HepG2 (cell line): ENCODE measurements around the gene TMEM107. TPM values are rescaled to one million over a fixed set of nuclear protein-coding genes. Genes with fewer than 3 reads are reported as not detected.

Source experiments
- MAFK ChIP-seq, 2 experiments: IDR thresholded peaks in 1 of 2; conservative IDR thresholded peaks in 1 of 2; 2 replicates each; pipeline ENCODE4 v1.6.1; 2011; ENCODE audit warnings: improper control_type of control experiment in 2 of 2, low read length in 2 of 2
- SIN3A ChIP-seq: IDR thresholded peaks from 2 replicates; pipeline ENCODE4 v1.6.1; 2011; ENCODE audit warnings: low read depth, mild to moderate bottlenecking, control low read depth, low read length, borderline replicate concordance
- SYNCRIP ChIP-seq: fragments of 200-400 bp; formaldehyde crosslinking; IDR thresholded peaks from 2 replicates; pipeline ENCODE4 v1.6.1; 2018; ENCODE audit warnings: mild to moderate bottlenecking, low read depth, low read length; ENCODE audit not compliant: insufficient read depth
- ZFP41 ChIP-seq: sonication (generic); formaldehyde crosslinking; IDR thresholded peaks from 2 replicates; pipeline ENCODE4 v1.4.0; 2020; ENCODE audit warnings: mild to moderate bottlenecking, missing genetic modification reagents, borderline replicate concordance
- ZNF335 ChIP-seq: sonication (generic); formaldehyde crosslinking; IDR thresholded peaks from 2 replicates; pipeline ENCODE4 v1.4.0; 2020; ENCODE audit warnings: missing genetic modification reagents
- ZNF496 ChIP-seq: sonication (generic); formaldehyde crosslinking; IDR thresholded peaks from 2 replicates; pipeline ENCODE4 v1.8.1; 2023; ENCODE audit warnings: mild to moderate bottlenecking, moderate library complexity, missing genetic modification reagents; ENCODE audit not compliant: insufficient replicate concordance
- ZNF558 ChIP-seq: sonication (generic); formaldehyde crosslinking; IDR thresholded peaks from 2 replicates; pipeline ENCODE4 v1.9.0; 2022; ENCODE audit warnings: mild to moderate bottlenecking, missing genetic modification reagents, borderline replicate concordance
- ZNF772 ChIP-seq: sonication (generic); formaldehyde crosslinking; IDR thresholded peaks from 2 replicates; pipeline ENCODE4 v1.5.0; 2020; ENCODE audit warnings: mild to moderate bottlenecking, missing genetic modification reagents
- polyA plus RNA-seq, 8 experiments: library from polyadenylated mRNA; depleted of rRNA in 3 of 8; stranded (reverse) in 7 of 8; unstranded in 1 of 8; fragments of >200 nt; fragmentation: Illumina TruSeq in 4 of 8; extraction: Trizol in 4 of 8; gene quantifications; 2 replicates each; pipeline versions ENCODE4 v1.2.1 to v1.2.3, GENCODE V29; 2011 to 2016; ENCODE audit warnings: low read depth in 4 of 8, missing spikeins in 1 of 8, mixed read lengths in 1 of 8; ENCODE audit not compliant: insufficient read depth in 1 of 8
- total RNA-seq, 5 experiments: library from RNA; depleted of rRNA; stranded (reverse); fragments of >200 nt; fragmentation: Illumina TruSeq; extraction: Trizol; gene quantifications; 2 replicates each; pipeline ENCODE4 v1.2.3, GENCODE V29; 2016; ENCODE audit warnings: low read depth in 1 of 5
- TF ChIP-seq, protein P1 (sequence below): IDR thresholded peaks from 2 replicates; pipeline ENCODE4 v1.6.1; 2016; ENCODE audit warnings: low read depth
- TF ChIP-seq, protein P2 (sequence below): sonication (generic); formaldehyde crosslinking; IDR thresholded peaks from 2 replicates; pipeline ENCODE4 v1.4.0; 2020; ENCODE audit warnings: mild to moderate bottlenecking, low read depth, missing genetic modification reagents
- TF ChIP-seq, protein P3 (sequence below): sonication (generic); formaldehyde crosslinking; IDR thresholded peaks from 2 replicates; pipeline ENCODE4 v1.8.1; 2023; ENCODE audit warnings: mild to moderate bottlenecking, missing genetic modification reagents
- TF ChIP-seq, protein P4 (sequence below): IDR thresholded peaks from 2 replicates; pipeline ENCODE4 v1.6.1; 2016
- TF ChIP-seq, protein P5 (sequence below), 2 experiments: sonication (generic) in 1 of 2; formaldehyde crosslinking in 1 of 2; IDR thresholded peaks; 2 replicates each; pipeline versions ENCODE4 v1.4.0 to v1.6.1; 2018 to 2020; ENCODE audit warnings: missing genetic modification reagents in 2 of 2, borderline replicate concordance in 1 of 2, low read depth in 1 of 2, mild to moderate bottlenecking in 1 of 2, missing biosample characterization in 1 of 2
- TF ChIP-seq, protein P6 (sequence below): sonication (generic); formaldehyde crosslinking; IDR thresholded peaks from 2 replicates; pipeline ENCODE4 v1.4.0; 2020; ENCODE audit warnings: mild to moderate bottlenecking, missing genetic modification reagents
- TF ChIP-seq, protein P7 (sequence below): sonication (generic); formaldehyde crosslinking; IDR thresholded peaks from 2 replicates; pipeline ENCODE4 v1.8.1; 2022; ENCODE audit warnings: low read depth, mild to moderate bottlenecking, missing genetic modification reagents

Gene TMEM107
- total and polyA plus RNA-seq, 2 of the 13 experiments (the other 11 are each of a cell fraction or from before 2014, with no cell fraction given) = 7.2 to 15.3 TPM

DNA sequence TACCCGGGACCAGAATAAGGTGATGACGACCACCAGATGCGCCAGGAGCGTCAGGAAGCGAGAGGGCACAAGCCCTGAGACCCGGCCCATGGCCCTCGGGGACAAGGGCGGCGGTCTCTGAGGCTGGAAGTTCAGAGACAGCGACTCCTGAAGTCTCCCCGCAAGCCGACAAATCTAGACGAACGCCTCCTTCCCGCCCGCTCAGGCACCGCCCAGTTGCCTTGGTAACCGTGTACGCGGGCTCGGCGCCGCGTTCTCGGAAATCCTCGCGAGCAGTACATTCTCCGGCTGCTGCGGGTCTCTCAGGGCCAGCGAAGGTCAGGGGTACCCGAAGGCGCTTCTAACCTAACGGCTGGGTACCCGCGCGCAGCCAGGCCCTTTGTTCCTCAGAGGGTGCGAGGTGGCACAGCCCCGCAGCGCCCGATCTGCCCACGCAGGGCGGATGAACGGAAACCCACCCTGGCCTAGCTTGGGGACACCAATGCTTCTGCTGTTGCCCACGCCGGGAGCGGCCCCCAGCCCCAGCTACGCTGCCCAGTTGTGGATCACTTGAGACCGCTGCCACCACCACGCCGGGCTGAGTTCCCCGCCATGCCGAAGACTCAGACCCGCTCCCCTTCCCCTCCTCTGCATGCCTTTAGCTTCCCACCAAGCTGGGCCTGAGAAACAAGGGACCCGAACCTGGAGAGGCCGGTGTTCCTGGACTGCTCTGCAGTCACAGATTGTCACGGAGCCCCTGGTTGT, at the start of gene TMEM107 (continued):
- TF ChIP-seq, protein P1, sequence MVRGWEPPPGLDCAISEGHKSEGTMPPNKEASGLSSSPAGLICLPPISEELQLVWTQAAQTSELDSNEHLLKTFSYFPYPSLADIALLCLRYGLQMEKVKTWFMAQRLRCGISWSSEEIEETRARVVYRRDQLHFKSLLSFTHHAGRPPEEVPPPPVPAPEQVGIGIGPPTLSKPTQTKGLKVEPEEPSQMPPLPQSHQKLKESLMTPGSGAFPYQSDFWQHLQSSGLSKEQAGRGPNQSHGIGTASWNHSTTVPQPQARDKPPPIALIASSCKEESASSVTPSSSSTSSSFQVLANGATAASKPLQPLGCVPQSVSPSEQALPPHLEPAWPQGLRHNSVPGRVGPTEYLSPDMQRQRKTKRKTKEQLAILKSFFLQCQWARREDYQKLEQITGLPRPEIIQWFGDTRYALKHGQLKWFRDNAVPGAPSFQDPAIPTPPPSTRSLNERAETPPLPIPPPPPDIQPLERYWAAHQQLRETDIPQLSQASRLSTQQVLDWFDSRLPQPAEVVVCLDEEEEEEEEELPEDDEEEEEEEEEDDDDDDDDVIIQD (CRISPR knock-in tag) = no peak
- TF ChIP-seq, protein P2, sequence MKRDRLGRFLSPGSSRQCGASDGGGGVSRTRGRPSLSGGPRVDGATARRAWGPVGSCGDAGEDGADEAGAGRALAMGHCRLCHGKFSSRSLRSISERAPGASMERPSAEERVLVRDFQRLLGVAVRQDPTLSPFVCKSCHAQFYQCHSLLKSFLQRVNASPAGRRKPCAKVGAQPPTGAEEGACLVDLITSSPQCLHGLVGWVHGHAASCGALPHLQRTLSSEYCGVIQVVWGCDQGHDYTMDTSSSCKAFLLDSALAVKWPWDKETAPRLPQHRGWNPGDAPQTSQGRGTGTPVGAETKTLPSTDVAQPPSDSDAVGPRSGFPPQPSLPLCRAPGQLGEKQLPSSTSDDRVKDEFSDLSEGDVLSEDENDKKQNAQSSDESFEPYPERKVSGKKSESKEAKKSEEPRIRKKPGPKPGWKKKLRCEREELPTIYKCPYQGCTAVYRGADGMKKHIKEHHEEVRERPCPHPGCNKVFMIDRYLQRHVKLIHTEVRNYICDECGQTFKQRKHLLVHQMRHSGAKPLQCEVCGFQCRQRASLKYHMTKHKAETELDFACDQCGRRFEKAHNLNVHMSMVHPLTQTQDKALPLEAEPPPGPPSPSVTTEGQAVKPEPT (CRISPR knock-in tag) = peak; percentile 70; the same call in 1 of the 2 replicates
- TF ChIP-seq, protein P3, sequence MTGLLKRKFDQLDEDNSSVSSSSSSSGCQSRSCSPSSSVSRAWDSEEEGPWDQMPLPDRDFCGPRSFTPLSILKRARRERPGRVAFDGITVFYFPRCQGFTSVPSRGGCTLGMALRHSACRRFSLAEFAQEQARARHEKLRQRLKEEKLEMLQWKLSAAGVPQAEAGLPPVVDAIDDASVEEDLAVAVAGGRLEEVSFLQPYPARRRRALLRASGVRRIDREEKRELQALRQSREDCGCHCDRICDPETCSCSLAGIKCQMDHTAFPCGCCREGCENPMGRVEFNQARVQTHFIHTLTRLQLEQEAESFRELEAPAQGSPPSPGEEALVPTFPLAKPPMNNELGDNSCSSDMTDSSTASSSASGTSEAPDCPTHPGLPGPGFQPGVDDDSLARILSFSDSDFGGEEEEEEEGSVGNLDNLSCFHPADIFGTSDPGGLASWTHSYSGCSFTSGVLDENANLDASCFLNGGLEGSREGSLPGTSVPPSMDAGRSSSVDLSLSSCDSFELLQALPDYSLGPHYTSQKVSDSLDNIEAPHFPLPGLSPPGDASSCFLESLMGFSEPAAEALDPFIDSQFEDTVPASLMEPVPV = no peak
- TF ChIP-seq ZNF772 (CRISPR knock-in tag) (no peak; the same call in 1 of the 2 replicates), ZFP41 (CRISPR knock-in tag) (no peak), SIN3A (peak; percentile 95), ZNF496 (CRISPR knock-in tag) (no peak), ZNF335 (CRISPR knock-in tag) (no peak), SYNCRIP (no peak), ZNF558 (CRISPR knock-in tag) (no peak), MAFK (conservative IDR thresholded peaks at IDR 0.05 in 1 of 2, IDR thresholded peaks at IDR 0.05 in 1 of 2; ENCODE audit: low read length in 2 of 2) (no peak)
- TF ChIP-seq, protein P4, sequence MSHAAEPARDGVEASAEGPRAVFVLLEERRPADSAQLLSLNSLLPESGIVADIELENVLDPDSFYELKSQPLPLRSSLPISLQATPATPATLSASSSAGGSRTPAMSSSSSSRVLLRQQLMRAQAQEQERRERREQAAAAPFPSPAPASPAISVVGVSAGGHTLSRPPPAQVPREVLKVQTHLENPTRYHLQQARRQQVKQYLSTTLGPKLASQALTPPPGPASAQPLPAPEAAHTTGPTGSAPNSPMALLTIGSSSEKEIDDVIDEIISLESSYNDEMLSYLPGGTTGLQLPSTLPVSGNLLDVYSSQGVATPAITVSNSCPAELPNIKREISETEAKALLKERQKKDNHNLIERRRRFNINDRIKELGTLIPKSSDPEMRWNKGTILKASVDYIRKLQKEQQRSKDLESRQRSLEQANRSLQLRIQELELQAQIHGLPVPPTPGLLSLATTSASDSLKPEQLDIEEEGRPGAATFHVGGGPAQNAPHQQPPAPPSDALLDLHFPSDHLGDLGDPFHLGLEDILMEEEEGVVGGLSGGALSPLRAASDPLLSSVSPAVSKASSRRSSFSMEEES (CRISPR knock-in tag) = no peak
- TF ChIP-seq, protein P5, sequence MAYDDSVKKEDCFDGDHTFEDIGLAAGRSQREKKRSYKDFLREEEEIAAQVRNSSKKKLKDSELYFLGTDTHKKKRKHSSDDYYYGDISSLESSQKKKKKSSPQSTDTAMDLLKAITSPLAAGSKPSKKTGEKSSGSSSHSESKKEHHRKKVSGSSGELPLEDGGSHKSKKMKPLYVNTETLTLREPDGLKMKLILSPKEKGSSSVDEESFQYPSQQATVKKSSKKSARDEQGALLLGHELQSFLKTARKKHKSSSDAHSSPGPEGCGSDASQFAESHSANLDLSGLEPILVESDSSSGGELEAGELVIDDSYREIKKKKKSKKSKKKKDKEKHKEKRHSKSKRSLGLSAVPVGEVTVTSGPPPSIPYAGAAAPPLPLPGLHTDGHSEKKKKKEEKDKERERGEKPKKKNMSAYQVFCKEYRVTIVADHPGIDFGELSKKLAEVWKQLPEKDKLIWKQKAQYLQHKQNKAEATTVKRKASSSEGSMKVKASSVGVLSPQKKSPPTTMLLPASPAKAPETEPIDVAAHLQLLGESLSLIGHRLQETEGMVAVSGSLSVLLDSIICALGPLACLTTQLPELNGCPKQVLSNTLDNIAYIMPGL (CRISPR knock-in tag; IDR thresholded peaks at IDR 0.05; ENCODE audit: borderline replicate concordance in 1 of 2, low read depth in 1 of 2) = peak in 1 of 2 experiments; percentile 39; a peak in 2 of 4 replicates
- TF ChIP-seq, protein P6, sequence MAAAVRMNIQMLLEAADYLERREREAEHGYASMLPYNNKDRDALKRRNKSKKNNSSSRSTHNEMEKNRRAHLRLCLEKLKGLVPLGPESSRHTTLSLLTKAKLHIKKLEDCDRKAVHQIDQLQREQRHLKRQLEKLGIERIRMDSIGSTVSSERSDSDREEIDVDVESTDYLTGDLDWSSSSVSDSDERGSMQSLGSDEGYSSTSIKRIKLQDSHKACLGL (CRISPR knock-in tag) = no peak; the same call in 1 of the 2 replicates
- TF ChIP-seq, protein P7, sequence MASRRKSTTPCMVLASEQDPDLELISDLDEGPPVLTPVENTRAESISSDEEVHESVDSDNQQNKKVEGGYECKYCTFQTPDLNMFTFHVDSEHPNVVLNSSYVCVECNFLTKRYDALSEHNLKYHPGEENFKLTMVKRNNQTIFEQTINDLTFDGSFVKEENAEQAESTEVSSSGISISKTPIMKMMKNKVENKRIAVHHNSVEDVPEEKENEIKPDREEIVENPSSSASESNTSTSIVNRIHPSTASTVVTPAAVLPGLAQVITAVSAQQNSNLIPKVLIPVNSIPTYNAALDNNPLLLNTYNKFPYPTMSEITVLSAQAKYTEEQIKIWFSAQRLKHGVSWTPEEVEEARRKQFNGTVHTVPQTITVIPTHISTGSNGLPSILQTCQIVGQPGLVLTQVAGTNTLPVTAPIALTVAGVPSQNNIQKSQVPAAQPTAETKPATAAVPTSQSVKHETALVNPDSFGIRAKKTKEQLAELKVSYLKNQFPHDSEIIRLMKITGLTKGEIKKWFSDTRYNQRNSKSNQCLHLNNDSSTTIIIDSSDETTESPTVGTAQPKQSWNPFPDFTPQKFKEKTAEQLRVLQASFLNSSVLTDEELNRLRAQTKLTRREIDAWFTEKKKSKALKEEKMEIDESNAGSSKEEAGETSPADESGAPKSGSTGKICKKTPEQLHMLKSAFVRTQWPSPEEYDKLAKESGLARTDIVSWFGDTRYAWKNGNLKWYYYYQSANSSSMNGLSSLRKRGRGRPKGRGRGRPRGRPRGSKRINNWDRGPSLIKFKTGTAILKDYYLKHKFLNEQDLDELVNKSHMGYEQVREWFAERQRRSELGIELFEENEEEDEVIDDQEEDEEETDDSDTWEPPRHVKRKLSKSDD = no peak
